ENCODE measurements around the gene SLC25A51. TPM values are rescaled to one million over a fixed set of nuclear protein-coding genes. Genes with fewer than 3 reads are reported as not detected.
A peak's percentile ranks its signal among the peaks of the same experiment; 100 is the strongest.

The SLC25A51 gene
- total RNA-seq, 1 experiment from 2014 or later = 29.6 TPM

- peak; percentile 74 for DNase-seq (ENCODE audit: unreplicated experiment)
- BruUV-seq (replicated peaks) = no TSS peak
- Mint-ChIP-seq H3K4me3 (ENCODE audit: unreplicated experiment) (no peak overlapping the region), H3K36me3 (ENCODE audit: insufficient read depth, unreplicated experiment) (peaks cover 7% of the 10 kb centered on the region), H3K4me1 (ENCODE audit: insufficient read depth, unreplicated experiment) (peaks cover 33% of the 10 kb centered on the region), H3K27ac (ENCODE audit: low read depth, unreplicated experiment) (peak overlapping the region; percentile 53), H3K9me3 (ENCODE audit: unreplicated experiment) (no peaks in the 10 kb centered on the region), H3K27me3 (ENCODE audit: insufficient read depth, unreplicated experiment) (no peaks in the 10 kb centered on the region)
- CTCF ChIA-PET = interaction anchor here (0.6 to 1.1 kb wide), 4 partner anchors 26 to 568 kb away, joined by 3 read pairs; no protein-coding TSS in a partner anchor
- no peak for TF ChIP-seq CTCF (IDR thresholded peaks at IDR 0.05; ENCODE audit: unreplicated experiment)
- POLR2A ChIA-PET = interaction anchor here (0.6 to 1.5 kb wide), 4 partner anchors 22 to 122 kb away, joined by 3 read pairs; no protein-coding TSS in a partner anchor
- intact Hi-C loops (cut with micrococcal nuclease) = no loop called here
Measured at GRCh38 chr9:37944671-37945481, 40.9 kb upstream of the SLC25A51 start.

DNA sequence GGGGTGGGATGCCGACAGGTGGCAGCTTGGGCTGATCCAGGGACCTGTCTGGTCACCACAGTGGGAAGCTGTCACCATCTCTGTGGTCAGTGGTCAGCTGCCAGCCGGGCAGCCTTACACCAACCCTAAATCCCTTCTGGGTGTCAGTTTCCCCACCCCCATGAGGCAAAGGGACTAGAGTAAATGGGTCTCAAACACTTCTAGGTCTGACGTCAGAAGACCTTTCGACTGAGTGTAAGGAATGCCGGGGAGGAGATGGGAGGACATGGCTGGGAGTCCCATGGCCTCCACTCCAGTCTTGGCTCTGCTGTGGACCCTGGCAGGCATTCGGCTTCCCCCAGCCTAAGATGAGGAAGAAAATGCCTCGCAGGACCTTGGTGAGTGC lies 40.3 kb upstream of the SLC25A51 start:
- H3K9me3 Mint-ChIP-seq (ENCODE audit: unreplicated experiment) = no peaks in the 10 kb centered on the region
- no TSS peak for BruUV-seq (replicated peaks)
- ChIA-PET CTCF (no interaction called here), POLR2A (interaction anchor here (0.9 to 1.5 kb wide), 3 partner anchors 23 to 122 kb away, joined by 3 read pairs; no protein-coding TSS in a partner anchor)
- TF ChIP-seq CTCF (IDR thresholded peaks at IDR 0.05; ENCODE audit: unreplicated experiment) = no peak
- peak overlapping the region; percentile 53 for H3K27ac Mint-ChIP-seq (ENCODE audit: low read depth, unreplicated experiment)
- DNase-seq (ENCODE audit: unreplicated experiment) = peak; percentile 44
- peaks cover 37% of the 10 kb centered on the region for H3K4me1 Mint-ChIP-seq (ENCODE audit: insufficient read depth, unreplicated experiment)
- peak overlapping the region; percentile 38 for H3K4me3 Mint-ChIP-seq (ENCODE audit: unreplicated experiment)
- intact Hi-C loops (cut with micrococcal nuclease) = no loop called here
- H3K27me3 Mint-ChIP-seq (ENCODE audit: insufficient read depth, unreplicated experiment) = no peaks in the 10 kb centered on the region
- H3K36me3 Mint-ChIP-seq (ENCODE audit: insufficient read depth, unreplicated experiment) = peaks cover 9% of the 10 kb centered on the region

- ChIA-PET POLR2A (interaction anchor here (1.0 to 1.5 kb wide), 2 partner anchors 23 to 123 kb away, joined by 3 read pairs; no protein-coding TSS in a partner anchor), CTCF (interaction anchor here (0.6 to 1.4 kb wide), 4 partner anchors 15 to 217 kb away, joined by 3 to 5 read pairs (median 3); no protein-coding TSS in a partner anchor)
- BruUV-seq (replicated peaks) = no TSS peak
- DNase-seq (ENCODE audit: unreplicated experiment) = peak; percentile 88
- H3K27ac Mint-ChIP-seq (ENCODE audit: low read depth, unreplicated experiment) = peak overlapping the region; percentile 32
- no peak for TF ChIP-seq CTCF (IDR thresholded peaks at IDR 0.05; ENCODE audit: unreplicated experiment)
- H3K4me3 Mint-ChIP-seq (ENCODE audit: unreplicated experiment) = peak overlapping the region; percentile 38
- intact Hi-C loops (cut with micrococcal nuclease) = no loop called here
- H3K4me1 Mint-ChIP-seq (ENCODE audit: insufficient read depth, unreplicated experiment) = peaks cover 43% of the 10 kb centered on the region
- no peaks in the 10 kb centered on the region for H3K9me3 Mint-ChIP-seq (ENCODE audit: unreplicated experiment)
- H3K27me3 Mint-ChIP-seq (ENCODE audit: insufficient read depth, unreplicated experiment) = no peaks in the 10 kb centered on the region
- peaks cover 9% of the 10 kb centered on the region for H3K36me3 Mint-ChIP-seq (ENCODE audit: insufficient read depth, unreplicated experiment)
Measured at GRCh38 chr9:37943345-37944265, 39.7 kb upstream of the SLC25A51 start.
